Measurements from ENCODE around the gene NCOA4.

Gene NCOA4

DNA sequence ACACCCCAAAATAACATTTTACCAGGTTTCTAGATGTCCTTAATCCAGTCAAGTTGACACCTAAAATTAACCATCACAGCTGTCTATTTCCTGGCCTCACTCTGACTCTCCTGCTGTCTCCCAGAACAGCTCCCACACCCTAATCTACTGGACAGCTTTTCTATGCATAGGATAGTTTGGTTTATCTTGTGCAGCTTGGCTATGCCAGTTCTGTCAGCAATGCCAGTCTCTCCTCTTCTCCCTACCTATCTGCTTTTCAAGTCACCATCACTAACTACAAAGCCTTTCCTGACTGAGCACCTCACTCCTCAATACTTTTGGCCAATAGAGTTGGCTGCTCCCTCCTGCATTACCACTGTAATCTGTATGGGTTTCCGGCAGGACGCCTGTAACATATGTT lies 5.0 kb downstream of the NCOA4 start:
- no peak overlapping the region for H3K27ac ChIP-seq
- TF ChIP-seq, protein P1, sequence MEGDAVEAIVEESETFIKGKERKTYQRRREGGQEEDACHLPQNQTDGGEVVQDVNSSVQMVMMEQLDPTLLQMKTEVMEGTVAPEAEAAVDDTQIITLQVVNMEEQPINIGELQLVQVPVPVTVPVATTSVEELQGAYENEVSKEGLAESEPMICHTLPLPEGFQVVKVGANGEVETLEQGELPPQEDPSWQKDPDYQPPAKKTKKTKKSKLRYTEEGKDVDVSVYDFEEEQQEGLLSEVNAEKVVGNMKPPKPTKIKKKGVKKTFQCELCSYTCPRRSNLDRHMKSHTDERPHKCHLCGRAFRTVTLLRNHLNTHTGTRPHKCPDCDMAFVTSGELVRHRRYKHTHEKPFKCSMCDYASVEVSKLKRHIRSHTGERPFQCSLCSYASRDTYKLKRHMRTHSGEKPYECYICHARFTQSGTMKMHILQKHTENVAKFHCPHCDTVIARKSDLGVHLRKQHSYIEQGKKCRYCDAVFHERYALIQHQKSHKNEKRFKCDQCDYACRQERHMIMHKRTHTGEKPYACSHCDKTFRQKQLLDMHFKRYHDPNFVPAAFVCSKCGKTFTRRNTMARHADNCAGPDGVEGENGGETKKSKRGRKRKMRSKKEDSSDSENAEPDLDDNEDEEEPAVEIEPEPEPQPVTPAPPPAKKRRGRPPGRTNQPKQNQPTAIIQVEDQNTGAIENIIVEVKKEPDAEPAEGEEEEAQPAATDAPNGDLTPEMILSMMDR (conservative IDR thresholded peaks at IDR 0.05): no peak

DNA sequence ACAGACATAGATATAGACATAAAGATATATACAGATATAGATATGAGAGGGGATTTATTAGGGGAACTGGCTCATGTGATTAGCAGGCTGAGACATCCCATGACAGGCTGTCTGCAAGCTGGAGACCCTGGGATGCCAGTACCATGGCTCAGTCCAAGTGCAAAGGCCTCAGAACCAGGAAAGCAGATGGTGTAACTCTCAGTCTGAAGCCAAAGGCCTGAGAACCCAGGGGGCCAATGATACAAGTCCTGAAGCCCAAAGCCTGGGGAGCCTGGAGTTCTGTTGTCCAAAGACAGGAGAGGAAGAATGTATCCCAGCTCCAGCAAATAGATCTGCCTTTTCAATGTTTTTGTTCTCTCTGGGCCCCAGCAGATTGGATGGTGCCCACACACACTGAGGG lies 5.5 kb downstream of the NCOA4 start:
- no peak overlapping the region for H3K27ac ChIP-seq
- TF ChIP-seq, protein P1 (conservative IDR thresholded peaks at IDR 0.05): no peak

- TF ChIP-seq, protein P1 (conservative IDR thresholded peaks at IDR 0.05): peak; percentile 42; the same call in 1 of the 2 replicates
- H3K27ac ChIP-seq: peak overlapping the region; percentile 44
Measured at GRCh38 chr10:46022978-46023702, 7.3 kb downstream of the NCOA4 start.

GRCh38 chr10:46020344-46020657 lies 10.1 kb downstream of the NCOA4 start:
- TF ChIP-seq, protein P1 (conservative IDR thresholded peaks at IDR 0.05): no peak
- no peak overlapping the region for H3K27ac ChIP-seq

DNA sequence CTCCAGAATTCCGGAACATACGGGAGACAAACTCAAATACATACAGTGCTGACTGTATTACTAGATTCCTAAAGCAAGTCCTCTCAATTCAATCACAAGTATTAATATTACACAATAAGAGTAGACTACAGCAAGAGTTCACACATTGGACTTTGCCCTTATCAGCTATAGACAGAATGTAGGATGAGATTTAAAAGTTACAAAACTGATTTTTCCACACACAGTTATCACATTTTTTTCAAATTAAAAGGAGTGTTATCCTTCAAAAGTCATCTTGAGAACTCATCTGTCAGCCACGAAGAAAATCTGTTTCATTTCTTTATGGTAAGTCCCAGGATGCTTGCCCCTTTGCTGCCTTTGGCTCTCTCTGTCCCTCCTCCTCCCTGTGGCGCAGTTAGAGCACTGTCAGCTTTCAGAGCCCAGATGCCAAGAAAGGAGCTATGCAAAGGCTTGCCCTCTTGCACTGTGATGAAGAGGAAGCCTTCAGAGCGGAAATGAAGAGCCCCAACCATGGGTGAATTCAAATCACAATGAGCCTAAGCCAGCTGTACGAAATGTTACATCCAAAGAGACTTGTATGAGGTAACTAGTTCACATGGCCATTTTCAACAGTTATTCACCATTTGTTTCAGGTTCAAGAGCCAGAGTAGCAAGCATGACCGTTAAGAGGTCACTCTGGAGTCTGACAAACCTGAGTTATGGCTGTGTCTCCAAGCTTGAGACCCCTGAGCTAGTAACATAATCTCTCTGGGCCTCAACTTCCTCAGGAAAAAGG lies 10.7 kb downstream of the NCOA4 start:
- no peak overlapping the region for H3K27ac ChIP-seq
- TF ChIP-seq, protein P1 (conservative IDR thresholded peaks at IDR 0.05): no peak

DNA sequence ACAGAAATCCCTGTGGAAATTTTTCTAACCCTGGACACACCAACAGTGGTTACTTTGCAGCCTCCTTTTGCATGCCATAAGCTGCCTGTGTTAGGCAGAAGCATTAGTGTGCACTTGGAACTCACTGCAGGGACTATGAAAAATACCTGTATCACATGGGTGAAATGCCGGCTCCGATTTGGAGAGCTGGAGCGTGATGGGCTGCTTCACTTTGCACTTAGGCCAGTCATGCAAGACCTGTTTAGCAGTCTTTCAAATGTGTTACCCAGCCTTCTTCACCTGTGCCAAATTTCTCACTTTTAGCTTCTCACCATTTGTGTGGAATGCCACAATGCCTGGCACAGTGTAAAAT lies 11.3 kb downstream of the NCOA4 start:
- H3K27ac ChIP-seq: no peak overlapping the region
- TF ChIP-seq, protein P1 (conservative IDR thresholded peaks at IDR 0.05): no peak

DNA sequence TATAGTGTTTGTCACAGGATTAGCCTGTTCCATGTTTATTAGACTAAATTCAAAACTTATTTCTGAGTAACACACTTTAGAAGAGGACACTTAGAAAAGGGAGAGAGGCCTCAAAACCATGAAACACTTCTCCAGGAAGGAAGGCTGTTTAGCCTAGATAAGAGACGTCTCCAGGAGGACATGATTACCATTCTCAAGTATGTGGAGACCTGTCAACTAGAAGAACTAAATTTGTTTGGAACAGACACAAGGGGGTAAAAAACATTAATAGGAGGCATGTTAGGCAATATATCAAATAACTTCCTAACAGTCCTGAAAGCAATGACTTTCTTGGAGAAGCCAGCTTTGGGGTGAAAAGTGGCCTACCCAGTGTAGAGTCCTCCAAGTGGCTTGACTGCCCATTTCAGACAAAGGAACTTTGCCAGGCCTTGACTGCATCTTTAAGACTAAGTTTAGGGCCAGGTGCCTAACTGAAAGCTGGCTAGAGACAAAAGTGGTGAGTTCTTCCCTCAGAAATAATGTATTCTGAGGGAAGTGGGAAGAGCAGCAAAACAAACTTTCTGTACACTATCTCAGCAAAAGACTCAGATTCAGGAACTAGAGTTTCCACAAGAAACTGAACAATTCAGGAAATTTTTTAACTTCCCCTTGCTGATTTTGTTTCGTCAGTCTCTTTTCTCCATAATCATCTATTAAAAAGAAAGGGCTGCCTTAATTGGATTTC lies 11.8 kb downstream of the NCOA4 start:
- TF ChIP-seq, protein P1 (conservative IDR thresholded peaks at IDR 0.05): no peak
- H3K27ac ChIP-seq: no peak overlapping the region

Data from VCaP (cell line).